ENCODE measurements around the gene MROH2B. TPM values are rescaled to one million over a fixed set of nuclear protein-coding genes. Genes with fewer than 3 reads are reported as not detected.

The MROH2B gene
- total and polyA plus RNA-seq, 2 donors (not counting 1 experiment from before 2014, with no cell fraction given), result not detected

GRCh38 chr5:40991981-40992559, 79.1 kb downstream of the MROH2B start:
- Histone ChIP-seq H4K20me1 (ENCODE audit: control insufficient read depth, insufficient read depth, low read length, poor library complexity, severe bottlenecking) (no peaks in the 10 kb centered on the region), H2AFZ (ENCODE audit: insufficient read depth, low read depth, low read length, poor library complexity, severe bottlenecking) (no peak overlapping the region), H3K27me3 (replicated peaks in 1 of 4; ENCODE audit: control extremely low read depth in 1 of 4, control insufficient read depth in 3 of 4, insufficient read depth in 4 of 4, low read length in 3 of 4) (no peaks in the 10 kb centered on the region), H3K9ac (ENCODE audit: low read length) (no peak overlapping the region), H3K4me3 (ENCODE audit: control extremely low read depth in 1 of 5, extremely low read depth in 1 of 5, insufficient read depth in 1 of 5, low read depth in 2 of 5, low read length in 4 of 5) (no peak overlapping the region), H3K27ac (ENCODE audit: low read length in 2 of 2) (no peak overlapping the region), H3K4me1 (ENCODE audit: control insufficient read depth in 2 of 2, insufficient read depth in 2 of 2, low read length in 2 of 2) (no peaks in the 10 kb centered on the region), H3K36me3 (replicated peaks in 1 of 2; ENCODE audit: control extremely low read depth in 1 of 2, control insufficient read depth in 1 of 2, extremely low read depth in 1 of 2, insufficient read depth in 2 of 2, low read length in 1 of 2) (no peaks in the 10 kb centered on the region), H3K79me2 (ENCODE audit: control insufficient read depth, insufficient read depth, low read length) (no peaks in the 10 kb centered on the region), H3K9me3 (ENCODE audit: control extremely low read depth in 1 of 3, control insufficient read depth in 2 of 3, insufficient read depth in 1 of 3, low read length in 2 of 3) (no peaks in the 10 kb centered on the region), H3K4me2 (replicated peaks; ENCODE audit: low read depth, low read length, poor library complexity, severe bottlenecking) (no peak overlapping the region)
- Mint-ChIP-seq H3K4me1 (no peaks in the 10 kb centered on the region), H3K27me3 (no peaks in the 10 kb centered on the region), H3K9me3 (ENCODE audit: insufficient read depth) (peaks cover under 1% of the 10 kb centered on the region), H3K4me3 (no peak overlapping the region), H3K27ac (no peak overlapping the region)
- POLR2A ChIA-PET, result no interaction called here
- no peak for ATAC-seq (ENCODE audit: low read depth)
- CTCF ChIA-PET, result no interaction called here
- 75% methylated on average over 3 of the region's 5 CpGs for WGBS (ENCODE audit: insufficient coverage)
- no peak for TF ChIP-seq CTCF (IDR thresholded peaks at IDR 0.05)
- no peak for TF ChIP-seq EZH2 (IDR thresholded peaks at IDR 0.05; ENCODE audit: borderline replicate concordance, insufficient read depth, low read depth, low read length, poor library complexity, severe bottlenecking)
- intact Hi-C loops (cut with micrococcal nuclease), result no loop called here
- no peak for DNase-seq

GRCh38 chr5:40991168-40991980, 79.8 kb downstream of the MROH2B start:
- Mint-ChIP-seq H3K27me3 (peaks cover 4% of the 10 kb centered on the region), H3K9me3 (ENCODE audit: insufficient read depth) (peaks cover 6% of the 10 kb centered on the region)
- POLR2A ChIA-PET, result no interaction called here

More at GRCh38 chr5:40991168-40991980, 79.8 kb downstream of the MROH2B start:
- no peaks in the 10 kb centered on the region for H3K4me1 Mint-ChIP-seq
- no peaks in the 10 kb centered on the region for H3K27me3 ChIP-seq (replicated peaks in 1 of 4; ENCODE audit: control extremely low read depth in 1 of 4, control insufficient read depth in 3 of 4, insufficient read depth in 4 of 4, low read length in 3 of 4)
- no peak overlapping the region for H3K4me3 ChIP-seq (ENCODE audit: control extremely low read depth in 1 of 5, extremely low read depth in 1 of 5, insufficient read depth in 1 of 5, low read depth in 2 of 5, low read length in 4 of 5)
- H3K9ac ChIP-seq (ENCODE audit: low read length), result no peak overlapping the region
- no peaks in the 10 kb centered on the region for H3K79me2 ChIP-seq (ENCODE audit: control insufficient read depth, insufficient read depth, low read length)
- H2AFZ ChIP-seq (ENCODE audit: insufficient read depth, low read depth, low read length, poor library complexity, severe bottlenecking), result no peak overlapping the region
- TF ChIP-seq EZH2 (IDR thresholded peaks at IDR 0.05; ENCODE audit: borderline replicate concordance, insufficient read depth, low read depth, low read length, poor library complexity, severe bottlenecking), result no peak
- TF ChIP-seq CTCF (IDR thresholded peaks at IDR 0.05), result no peak
- H3K27ac Mint-ChIP-seq, result no peak overlapping the region
- no peaks in the 10 kb centered on the region for H3K4me1 ChIP-seq (ENCODE audit: control insufficient read depth in 2 of 2, insufficient read depth in 2 of 2, low read length in 2 of 2)
- no peak for DNase-seq
- H3K4me2 ChIP-seq (replicated peaks; ENCODE audit: low read depth, low read length, poor library complexity, severe bottlenecking), result no peak overlapping the region
- H3K36me3 ChIP-seq (replicated peaks in 1 of 2; ENCODE audit: control extremely low read depth in 1 of 2, control insufficient read depth in 1 of 2, extremely low read depth in 1 of 2, insufficient read depth in 2 of 2, low read length in 1 of 2), result no peaks in the 10 kb centered on the region
- H3K4me3 Mint-ChIP-seq, result no peak overlapping the region
- no peak overlapping the region for H3K27ac ChIP-seq (ENCODE audit: low read length in 2 of 2)
- intact Hi-C loops (cut with micrococcal nuclease), result no loop called here
- no peak for ATAC-seq (ENCODE audit: low read depth)
- CTCF ChIA-PET, result no interaction called here
- no CpG with 5 or more reads among the region's 2 CpGs for WGBS (ENCODE audit: insufficient coverage)
- no peaks in the 10 kb centered on the region for H4K20me1 ChIP-seq (ENCODE audit: control insufficient read depth, insufficient read depth, low read length, poor library complexity, severe bottlenecking)
- no peaks in the 10 kb centered on the region for H3K9me3 ChIP-seq (ENCODE audit: control extremely low read depth in 1 of 3, control insufficient read depth in 2 of 3, insufficient read depth in 1 of 3, low read length in 2 of 3)
